ENCODE data around the gene RHEX.

The RHEX gene

DNA sequence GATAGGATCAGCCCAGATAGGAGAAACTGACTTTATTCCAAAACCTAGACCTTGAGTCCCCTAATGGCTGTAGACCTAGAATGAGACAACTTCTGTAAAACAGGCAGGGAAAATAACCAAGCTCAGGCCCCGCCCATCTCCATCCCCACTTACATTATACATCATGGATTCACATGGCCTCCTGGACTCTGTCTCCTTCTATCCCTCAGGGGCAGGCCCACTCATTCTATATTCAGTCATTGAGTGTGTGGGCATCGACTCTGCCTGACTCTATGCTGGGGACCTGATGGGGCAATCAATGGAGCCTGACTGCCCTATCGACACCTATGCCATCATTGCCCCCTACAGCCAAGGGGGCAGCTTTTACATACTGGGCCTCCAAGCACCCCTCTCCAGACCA, 57.8 kb downstream of the RHEX start:
- no peak for DNase-seq
- no peak overlapping the region for H3K27ac Mint-ChIP-seq
- H3K9me3 Mint-ChIP-seq, result no peaks in the 10 kb centered on the region
- H3K4me3 Mint-ChIP-seq, result no peak overlapping the region
- H3K27me3 Mint-ChIP-seq, result peaks cover 16% of the 10 kb centered on the region
- no peak for ATAC-seq
- no peaks in the 10 kb centered on the region for H3K4me1 Mint-ChIP-seq

DNA sequence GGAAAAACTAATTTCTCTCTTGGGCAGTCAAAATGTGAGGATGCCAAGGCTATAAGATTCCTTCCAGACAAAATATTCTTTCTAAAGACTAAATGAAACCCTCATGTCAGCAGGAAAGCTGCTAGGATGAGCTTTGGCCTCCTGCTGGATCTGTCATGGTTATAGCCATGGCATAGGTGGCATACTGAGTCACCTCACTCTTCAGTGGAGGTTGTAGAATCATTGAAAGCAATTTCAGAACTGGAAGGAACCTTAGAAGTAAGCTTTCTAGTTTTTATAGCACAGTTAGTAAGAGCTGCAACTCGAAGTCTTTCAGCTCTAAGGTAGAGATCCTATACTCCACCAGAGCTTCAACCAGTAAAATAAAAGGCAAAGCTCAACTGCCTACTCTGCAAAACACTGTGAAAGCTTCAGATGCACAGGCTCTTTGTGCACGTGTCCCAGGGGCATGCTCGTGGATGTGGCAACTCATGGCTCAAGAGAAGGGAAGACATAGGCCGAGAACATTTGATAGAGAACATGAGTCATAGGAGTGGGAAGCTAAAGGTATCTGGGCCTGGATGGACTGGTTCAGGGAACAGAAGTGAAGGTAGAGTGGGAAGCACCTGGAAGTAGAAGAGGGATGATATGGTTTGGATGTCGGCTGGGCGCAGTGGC, 58.4 kb downstream of the RHEX start:
- DNase-seq (no peak), ATAC-seq (no peak)
- H3K9me3 Mint-ChIP-seq, result no peaks in the 10 kb centered on the region
- peaks cover 22% of the 10 kb centered on the region for H3K27me3 Mint-ChIP-seq
- H3K4me1 Mint-ChIP-seq, result peaks cover 4% of the 10 kb centered on the region
- no peak overlapping the region for H3K4me3 Mint-ChIP-seq
- no peak overlapping the region for H3K27ac Mint-ChIP-seq

DNA sequence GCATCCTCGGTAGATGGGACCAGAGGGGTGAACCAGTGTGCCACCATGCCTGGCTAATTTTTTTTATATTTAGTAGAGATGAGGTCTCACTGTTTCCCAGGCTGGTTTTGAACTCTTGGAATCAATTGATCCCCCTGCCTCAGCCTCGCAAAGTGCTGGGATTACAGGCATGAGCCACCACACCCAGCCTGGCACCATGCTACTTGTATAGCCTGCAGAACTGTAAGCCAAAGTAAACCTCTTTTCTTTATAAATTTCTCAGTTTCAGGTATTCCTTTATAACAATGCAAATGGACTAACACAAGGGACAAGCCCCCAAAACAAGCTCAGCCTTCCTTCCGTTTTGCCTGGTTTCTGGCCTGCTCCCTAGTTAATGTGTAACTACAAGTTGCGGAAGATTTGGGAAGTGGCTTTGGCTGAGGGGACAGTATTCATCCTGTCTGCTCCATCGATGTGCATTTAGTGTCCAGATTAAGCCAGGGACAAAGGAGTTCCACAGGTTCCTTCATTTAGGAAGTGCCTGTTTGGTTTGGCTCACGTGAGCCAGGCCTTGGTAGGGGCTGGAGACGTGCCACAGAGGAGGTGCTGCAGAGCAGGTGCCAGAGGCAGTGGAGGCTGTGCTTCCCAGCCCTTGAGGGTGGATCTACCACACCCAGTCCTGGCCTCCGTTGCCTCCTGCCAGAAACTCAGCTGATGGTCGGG, 59.8 kb downstream of the RHEX start:
- no peak for ATAC-seq
- DNase-seq, result no peak
- peaks cover 35% of the 10 kb centered on the region for H3K27me3 Mint-ChIP-seq

DNA sequence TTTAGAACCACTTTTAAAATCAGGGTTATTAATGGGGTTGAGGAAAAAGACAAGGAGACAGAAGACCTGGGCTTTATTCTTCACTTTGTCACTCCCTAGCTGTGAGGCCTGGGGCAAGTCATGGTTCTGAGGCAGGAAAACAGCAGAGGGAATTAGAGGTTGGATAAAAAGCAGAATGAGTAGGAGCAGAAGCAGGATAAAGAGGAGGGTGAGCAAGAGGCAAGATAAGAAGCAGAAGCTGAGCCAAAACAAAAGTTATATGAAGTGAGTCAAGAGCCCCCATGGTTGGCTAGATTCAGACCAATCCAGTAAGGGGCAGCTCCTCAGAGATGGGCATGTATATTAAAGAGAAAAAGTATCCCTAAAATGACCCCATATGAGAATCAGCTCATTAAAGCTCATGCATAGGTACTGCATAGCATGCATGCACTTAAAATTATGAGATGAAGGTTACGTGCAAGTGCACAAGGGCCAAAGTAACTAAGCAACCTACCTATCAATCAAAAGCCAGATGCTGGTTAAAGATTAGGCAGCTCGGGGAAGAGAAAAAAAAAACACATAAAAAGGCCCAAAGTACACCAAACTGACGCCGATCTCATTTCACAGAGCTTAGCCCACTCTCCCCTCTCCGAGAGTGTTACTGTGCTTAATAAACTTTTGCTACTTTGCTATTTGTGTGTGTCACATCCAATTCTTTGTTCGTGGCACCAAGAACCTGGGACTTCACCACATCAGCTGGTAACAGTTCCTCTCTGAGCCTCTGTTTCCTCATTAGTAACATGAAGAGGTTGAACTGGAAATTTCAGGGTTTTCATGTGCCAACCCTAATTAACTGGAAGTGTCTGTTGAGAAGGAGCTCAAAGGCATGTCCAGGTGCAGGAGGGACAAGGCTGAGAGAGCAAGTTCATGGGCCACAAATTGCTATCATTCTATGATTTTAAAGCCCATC, 62.0 kb downstream of the RHEX start:
- DNase-seq, result no peak
- no peak overlapping the region for H3K27ac Mint-ChIP-seq
- no peak overlapping the region for H3K4me3 Mint-ChIP-seq
- H3K9me3 Mint-ChIP-seq, result peaks cover 1% of the 10 kb centered on the region in 2 donors
- ATAC-seq, result no peak
- peaks cover 20% of the 10 kb centered on the region for H3K4me1 Mint-ChIP-seq
- H3K27me3 Mint-ChIP-seq, result peaks cover 58% of the 10 kb centered on the region

More for the DNA sequence above, 59.8 kb downstream of the RHEX start:
- Mint-ChIP-seq H3K9me3 (no peaks in the 10 kb centered on the region), H3K4me1 (peaks cover 17% of the 10 kb centered on the region), H3K27ac (no peak overlapping the region), H3K4me3 (no peak overlapping the region)

- no peak for DNase-seq
- H3K9me3 Mint-ChIP-seq, result peaks cover 8 to 9% of the 10 kb centered on the region in 2 donors
- ATAC-seq, result no peak
- no peak overlapping the region for H3K4me3 Mint-ChIP-seq
- H3K4me1 Mint-ChIP-seq, result peaks cover 20% of the 10 kb centered on the region
- no peak overlapping the region for H3K27ac Mint-ChIP-seq
- H3K27me3 Mint-ChIP-seq, result peaks cover 66% of the 10 kb centered on the region
Observed at GRCh38 chr1:206115791-206116190, 62.8 kb downstream of the RHEX start.

DNA sequence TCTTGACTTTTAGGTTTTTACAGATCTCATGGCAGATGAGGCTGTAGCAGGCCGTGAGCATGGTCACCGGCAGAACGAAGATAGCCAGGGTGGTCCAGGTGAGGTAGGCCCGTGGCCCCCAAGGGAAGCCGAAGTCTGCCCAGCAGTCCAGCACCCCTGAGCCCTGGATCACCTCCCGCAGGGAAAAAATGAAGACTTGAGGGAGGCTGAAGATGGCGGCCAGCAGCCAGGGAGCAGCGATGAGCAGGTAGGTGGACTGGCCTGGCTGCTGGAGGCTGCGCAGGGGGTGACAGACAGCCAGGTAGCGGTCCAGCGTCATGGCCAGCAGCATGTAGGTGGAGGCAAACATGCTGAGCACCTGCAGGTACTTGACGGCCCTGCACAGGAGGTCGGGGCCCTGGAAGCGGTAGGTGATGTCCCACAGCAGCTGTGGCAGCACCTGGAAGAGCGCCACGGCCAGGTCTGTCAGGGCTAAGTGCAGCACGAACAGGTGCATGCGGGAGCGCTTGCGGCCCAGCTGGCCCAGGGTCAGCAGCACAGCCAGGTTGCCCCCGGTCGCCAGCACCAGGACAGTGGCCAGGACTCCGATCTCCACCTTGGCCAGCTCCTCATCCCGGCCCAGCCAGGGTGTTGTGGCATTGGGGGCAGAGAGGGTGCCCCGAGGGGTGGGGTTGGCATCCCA, 63.4 kb downstream of the RHEX start:
- Mint-ChIP-seq H3K4me1 (peaks cover 20% of the 10 kb centered on the region), H3K4me3 (peak overlapping the region; percentile 50 to 51), H3K9me3 (peaks cover 11 to 15% of the 10 kb centered on the region in 2 donors), H3K27ac (no peak overlapping the region), H3K27me3 (peaks cover 71% of the 10 kb centered on the region)
- ATAC-seq (no peak), DNase-seq (no peak)

DNA sequence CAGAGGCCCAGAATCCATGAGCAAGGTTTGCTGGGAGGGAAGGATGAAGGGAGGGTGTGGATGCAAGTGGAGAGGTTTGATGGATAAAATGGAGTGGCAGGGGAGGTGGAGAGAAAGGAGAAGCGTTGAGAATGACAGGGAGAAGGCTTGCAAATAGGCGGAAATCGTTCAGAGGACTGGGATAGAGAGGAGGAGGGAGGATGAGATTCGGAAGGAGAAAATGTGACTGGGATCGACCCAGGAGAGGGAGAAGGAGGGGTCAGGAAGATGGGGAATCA, 63.8 kb downstream of the RHEX start:
- Mint-ChIP-seq H3K27me3 (peaks cover 76% of the 10 kb centered on the region), H3K9me3 (peaks cover 16 to 20% of the 10 kb centered on the region in 2 donors), H3K4me3 (peak overlapping the region; percentile 48 to 51), H3K27ac (no peak overlapping the region), H3K4me1 (peaks cover 20% of the 10 kb centered on the region)
- no peak for DNase-seq
- ATAC-seq, result no peak

- peak; percentile 33 to 46 for DNase-seq
- Mint-ChIP-seq H3K4me1 (peaks cover 20% of the 10 kb centered on the region), H3K27ac (no peak within 1 kb of the TSS), H3K27me3 (peaks cover 81% of the 10 kb centered on the region), H3K9me3 (peaks cover 20 to 25% of the 10 kb centered on the region in 2 donors), H3K4me3 (peak within 1 kb of the TSS; percentile 50 to 51)
- ATAC-seq, result peak; percentile 83
Observed at GRCh38 chr1:206117151-206117948, 64.4 kb downstream of the RHEX start, which contains the start of gene AVPR1B. Gene AVPR1B (minus strand): TSS chr1:206117388. CDS start chr1:206116890, 498 bp downstream.

GRCh38 chr1:206120406-206120805, 67.4 kb downstream of the RHEX start:
- Mint-ChIP-seq H3K4me1 (peaks cover 20% of the 10 kb centered on the region), H3K27ac (no peak overlapping the region), H3K4me3 (no peak overlapping the region), H3K27me3 (peaks cover 87% of the 10 kb centered on the region), H3K9me3 (peaks cover 20 to 25% of the 10 kb centered on the region in 2 donors)
- ATAC-seq (no peak), DNase-seq (no peak)

DNA sequence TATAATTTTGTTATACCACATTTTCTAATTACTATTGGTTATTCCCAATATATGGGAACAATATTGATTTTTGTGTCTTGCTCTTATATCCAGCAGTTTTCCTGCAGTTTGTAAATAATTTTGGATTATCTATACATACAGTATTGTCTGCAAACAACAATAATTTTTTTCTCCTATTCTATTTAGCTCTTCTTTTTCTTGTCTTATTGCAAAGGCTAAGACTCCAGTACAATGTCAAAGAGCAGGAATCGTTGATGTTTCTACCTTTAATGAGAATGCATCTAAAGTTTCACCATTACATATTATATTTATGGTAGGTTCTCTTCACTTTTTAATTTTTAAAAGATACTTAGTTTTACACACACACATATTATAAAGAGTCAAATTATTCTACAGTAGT, 68.3 kb downstream of the RHEX start:
- ATAC-seq (no peak), DNase-seq (no peak)
- peaks cover 78% of the 10 kb centered on the region for H3K27me3 Mint-ChIP-seq
- H3K4me1 Mint-ChIP-seq, result peaks cover 17% of the 10 kb centered on the region
- no peak overlapping the region for H3K4me3 Mint-ChIP-seq
- H3K27ac Mint-ChIP-seq, result no peak overlapping the region
- peaks cover 20 to 25% of the 10 kb centered on the region in 2 donors for H3K9me3 Mint-ChIP-seq

DNA sequence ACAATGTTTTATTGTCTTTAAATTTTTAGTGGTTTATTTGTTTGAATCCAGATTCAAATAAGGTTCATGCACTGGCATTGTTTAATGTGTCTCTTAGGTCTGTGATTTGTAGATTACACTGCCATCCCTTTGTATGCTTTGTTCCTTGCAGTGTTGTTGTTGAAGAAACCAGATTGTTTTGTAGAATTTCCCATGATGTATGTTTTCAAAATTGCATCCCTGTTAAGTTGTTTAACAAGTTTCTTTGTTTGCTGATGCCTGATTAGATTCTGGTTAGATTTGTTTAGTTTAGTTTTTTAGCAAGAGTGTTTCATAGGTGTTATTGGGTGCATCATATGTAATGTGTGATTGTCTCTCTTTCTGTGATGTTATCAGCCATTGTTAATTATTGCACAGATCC, 69.7 kb downstream of the RHEX start:
- Mint-ChIP-seq H3K9me3 (peaks cover 20 to 25% of the 10 kb centered on the region in 2 donors), H3K4me3 (no peak overlapping the region), H3K27ac (no peak overlapping the region), H3K4me1 (peaks cover 3% of the 10 kb centered on the region), H3K27me3 (peaks cover 67% of the 10 kb centered on the region)
- DNase-seq (no peak), ATAC-seq (no peak)

GRCh38 chr1:206125346-206125745, 72.4 kb downstream of the RHEX start:
- no peaks in the 10 kb centered on the region for H3K4me1 Mint-ChIP-seq
- H3K27ac Mint-ChIP-seq, result no peak overlapping the region
- peaks cover 15 to 20% of the 10 kb centered on the region in 2 donors for H3K9me3 Mint-ChIP-seq
- ATAC-seq (no peak), DNase-seq (no peak)
- peaks cover 54% of the 10 kb centered on the region for H3K27me3 Mint-ChIP-seq
- H3K4me3 Mint-ChIP-seq, result no peak overlapping the region

- Mint-ChIP-seq H3K27me3 (peaks cover 34% of the 10 kb centered on the region), H3K9me3 (no peaks in the 10 kb centered on the region)
- DNase-seq, result no peak
Observed at GRCh38 chr1:206127336-206127735, 74.4 kb downstream of the RHEX start.

GRCh38 chr1:206128196-206128595, 75.2 kb downstream of the RHEX start:
- no peak for ATAC-seq
- no peak overlapping the region for H3K4me3 Mint-ChIP-seq
- no peak for DNase-seq
- no peaks in the 10 kb centered on the region for H3K9me3 Mint-ChIP-seq
- H3K4me1 Mint-ChIP-seq, result no peaks in the 10 kb centered on the region
- H3K27ac Mint-ChIP-seq, result no peak overlapping the region
- peaks cover 27% of the 10 kb centered on the region for H3K27me3 Mint-ChIP-seq

More at GRCh38 chr1:206127336-206127735, 74.4 kb downstream of the RHEX start:
- Mint-ChIP-seq H3K4me3 (no peak overlapping the region), H3K27ac (no peak overlapping the region), H3K4me1 (no peaks in the 10 kb centered on the region)
- no peak for ATAC-seq

Data from stimulated activated naive CD8-positive, alpha-beta T cell treated with anti-CD3 and anti-CD28 coated beads, Interleukin-15, amount 100 ng/mL, for 72 hours (primary cell).